ENCODE measurements around the gene PPIE. TPM values are rescaled to one million over a fixed set of nuclear protein-coding genes. Genes with fewer than 3 reads are reported as not detected.
"Not testable (repeated sequence)": the region's sequence is repeated elsewhere in the genome, so short reads cannot be mapped to it uniquely, and the experiment has no call there.

The PPIE gene
- total and polyA plus RNA-seq, 2 donors (not counting 1 experiment from before 2014, with no cell fraction given), result 68.6 to 78.3 TPM

DNA sequence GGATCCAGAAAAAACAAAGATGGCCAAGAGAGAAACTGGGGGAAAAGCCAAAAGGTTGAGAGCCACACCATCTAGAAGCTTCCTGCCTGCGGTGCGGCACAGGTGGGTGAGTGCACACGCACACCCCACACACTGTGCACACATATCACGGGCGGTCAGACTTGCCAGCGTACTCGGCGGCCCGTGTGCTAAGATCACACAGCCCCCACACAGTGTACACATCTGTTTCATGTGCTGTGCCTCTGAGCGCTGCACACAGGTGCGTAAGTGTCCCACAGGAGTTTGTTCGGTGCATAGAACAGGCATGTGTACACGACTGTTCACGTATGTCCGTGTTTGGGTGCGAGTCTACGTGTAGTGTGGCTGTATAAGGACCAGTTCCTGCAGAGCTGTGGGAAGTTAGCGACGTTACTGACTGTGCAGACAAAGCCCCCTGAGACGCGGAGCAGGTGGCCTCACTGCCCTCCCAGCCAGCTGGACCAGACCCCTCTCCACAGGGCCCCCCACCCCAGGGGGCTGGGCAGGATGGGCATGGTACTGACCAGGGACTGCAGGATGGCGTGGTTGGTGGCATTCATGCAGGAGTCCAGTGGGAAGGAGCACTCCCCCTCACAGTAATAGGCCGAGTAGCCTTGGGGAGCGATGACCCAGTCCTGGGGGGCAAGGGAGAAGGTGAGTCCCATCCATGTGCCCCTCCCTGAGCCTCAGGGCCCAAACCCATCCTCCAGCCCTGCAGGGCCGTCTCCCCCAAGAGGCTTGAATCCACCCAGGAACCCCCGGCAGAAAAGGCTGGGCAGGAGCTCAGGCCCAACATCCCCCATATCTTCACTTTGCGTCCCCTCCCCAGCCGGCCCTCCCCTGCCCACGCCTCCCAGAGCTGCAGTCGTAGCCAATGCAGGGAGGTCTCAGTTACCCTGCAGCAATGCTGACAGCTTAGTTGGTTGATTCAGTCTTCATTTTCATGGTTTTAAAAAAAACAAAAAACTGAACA, 24.2 kb downstream of the PPIE start:
- Histone ChIP-seq H4K20me1 (ENCODE audit: control insufficient read depth, insufficient read depth, low read length, poor library complexity, severe bottlenecking) (no peaks in the 10 kb centered on the region), H3K9me3 (ENCODE audit: control extremely low read depth in 1 of 3, control insufficient read depth in 2 of 3, insufficient read depth in 1 of 3, low read length in 2 of 3) (no peaks in the 10 kb centered on the region), H3K27ac (ENCODE audit: low read length in 2 of 2) (no peak overlapping the region), H3K79me2 (ENCODE audit: control insufficient read depth, insufficient read depth, low read length) (no peaks in the 10 kb centered on the region), H3K27me3 (replicated peaks in 1 of 4; ENCODE audit: control extremely low read depth in 1 of 4, control insufficient read depth in 3 of 4, insufficient read depth in 4 of 4, low read length in 3 of 4) (no peaks in the 10 kb centered on the region), H2AFZ (ENCODE audit: insufficient read depth, low read depth, low read length, poor library complexity, severe bottlenecking) (no peak overlapping the region), H3K9ac (ENCODE audit: low read length) (no peak overlapping the region), H3K36me3 (replicated peaks in 1 of 2; ENCODE audit: control extremely low read depth in 1 of 2, control insufficient read depth in 1 of 2, extremely low read depth in 1 of 2, insufficient read depth in 2 of 2, low read length in 1 of 2) (peaks cover 3 to 11% of the 10 kb centered on the region in 2 experiments), H3K4me1 (ENCODE audit: control insufficient read depth in 2 of 2, insufficient read depth in 2 of 2, low read length in 2 of 2) (no peaks in the 10 kb centered on the region), H3K4me3 (ENCODE audit: control extremely low read depth in 1 of 5, extremely low read depth in 1 of 5, insufficient read depth in 1 of 5, low read depth in 2 of 5, low read length in 4 of 5) (no peak overlapping the region), H3K4me2 (replicated peaks; ENCODE audit: low read depth, low read length, poor library complexity, severe bottlenecking) (no peak overlapping the region)
- intact Hi-C loops (cut with micrococcal nuclease), result no loop called here
- WGBS (ENCODE audit: insufficient coverage), result over 99% methylated on average over 19 of the region's 30 CpGs
- CTCF ChIA-PET, result interaction anchor here (0.7 kb wide), 1 partner anchor 423 kb away, joined by 3 read pairs; no protein-coding TSS in a partner anchor
- H3K27ac Mint-ChIP-seq, result no peak overlapping the region
- no peaks in the 10 kb centered on the region for H3K9me3 Mint-ChIP-seq (ENCODE audit: insufficient read depth)
- DNase-seq (no peak), ATAC-seq (ENCODE audit: low read depth) (no peak)
- POLR2A ChIA-PET, result no interaction called here
- H3K4me1 Mint-ChIP-seq, result no peaks in the 10 kb centered on the region
- no peaks in the 10 kb centered on the region for H3K27me3 Mint-ChIP-seq
- H3K4me3 Mint-ChIP-seq, result no peak overlapping the region
- TF ChIP-seq, protein P1, sequence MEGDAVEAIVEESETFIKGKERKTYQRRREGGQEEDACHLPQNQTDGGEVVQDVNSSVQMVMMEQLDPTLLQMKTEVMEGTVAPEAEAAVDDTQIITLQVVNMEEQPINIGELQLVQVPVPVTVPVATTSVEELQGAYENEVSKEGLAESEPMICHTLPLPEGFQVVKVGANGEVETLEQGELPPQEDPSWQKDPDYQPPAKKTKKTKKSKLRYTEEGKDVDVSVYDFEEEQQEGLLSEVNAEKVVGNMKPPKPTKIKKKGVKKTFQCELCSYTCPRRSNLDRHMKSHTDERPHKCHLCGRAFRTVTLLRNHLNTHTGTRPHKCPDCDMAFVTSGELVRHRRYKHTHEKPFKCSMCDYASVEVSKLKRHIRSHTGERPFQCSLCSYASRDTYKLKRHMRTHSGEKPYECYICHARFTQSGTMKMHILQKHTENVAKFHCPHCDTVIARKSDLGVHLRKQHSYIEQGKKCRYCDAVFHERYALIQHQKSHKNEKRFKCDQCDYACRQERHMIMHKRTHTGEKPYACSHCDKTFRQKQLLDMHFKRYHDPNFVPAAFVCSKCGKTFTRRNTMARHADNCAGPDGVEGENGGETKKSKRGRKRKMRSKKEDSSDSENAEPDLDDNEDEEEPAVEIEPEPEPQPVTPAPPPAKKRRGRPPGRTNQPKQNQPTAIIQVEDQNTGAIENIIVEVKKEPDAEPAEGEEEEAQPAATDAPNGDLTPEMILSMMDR (IDR thresholded peaks at IDR 0.05), result no peak
- TF ChIP-seq EZH2 (IDR thresholded peaks at IDR 0.05; ENCODE audit: borderline replicate concordance, insufficient read depth, low read depth, low read length, poor library complexity, severe bottlenecking), result no peak

DNA sequence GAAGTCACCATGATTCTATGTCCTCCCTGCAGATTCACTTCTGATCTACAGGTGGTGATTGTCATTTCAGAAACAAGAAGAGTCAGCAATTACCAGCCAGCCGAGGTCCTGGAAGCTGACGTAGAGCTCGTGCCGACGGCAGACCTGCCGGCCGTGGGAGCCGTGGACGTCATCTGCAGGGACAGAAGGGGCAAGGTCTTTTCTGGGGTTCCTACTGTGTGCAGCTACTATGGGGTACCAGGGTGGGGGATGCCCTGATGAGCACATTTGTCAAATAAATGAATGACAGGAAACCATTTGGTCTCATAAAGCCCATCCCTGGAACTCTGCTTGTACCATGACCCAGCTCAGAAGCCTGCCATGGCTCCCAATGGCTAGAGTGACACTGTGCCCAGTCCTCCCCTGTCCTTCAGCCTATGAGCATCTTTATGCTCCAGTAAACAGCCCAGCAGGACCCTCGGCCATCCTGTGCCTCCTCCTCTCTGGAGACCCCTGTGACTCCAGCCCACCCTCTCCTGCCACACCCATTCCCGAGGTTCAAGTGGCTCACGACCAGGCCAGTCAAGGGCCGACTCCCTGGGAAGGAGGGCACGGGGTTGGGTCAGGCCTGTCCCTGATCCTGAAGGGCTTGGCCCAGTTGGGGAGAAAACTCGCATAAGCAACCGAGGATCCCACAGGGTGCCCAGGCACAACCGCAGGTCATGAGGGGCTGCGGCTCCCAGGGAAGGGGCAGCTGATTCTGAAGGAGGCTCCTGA, 25.1 kb downstream of the PPIE start:
- H3K27me3 Mint-ChIP-seq; H3K9me3 ChIP-seq (ENCODE audit: control extremely low read depth in 1 of 3, control insufficient read depth in 2 of 3, insufficient read depth in 1 of 3, low read length in 2 of 3); H3K27ac Mint-ChIP-seq; intact Hi-C loops (cut with micrococcal nuclease); H3K36me3 ChIP-seq (replicated peaks in 1 of 2; ENCODE audit: control extremely low read depth in 1 of 2, control insufficient read depth in 1 of 2, extremely low read depth in 1 of 2, insufficient read depth in 2 of 2, low read length in 1 of 2); H3K27ac ChIP-seq (ENCODE audit: low read length in 2 of 2); H2AFZ ChIP-seq (ENCODE audit: insufficient read depth, low read depth, low read length, poor library complexity, severe bottlenecking); H3K27me3 ChIP-seq (replicated peaks in 1 of 4; ENCODE audit: control extremely low read depth in 1 of 4, control insufficient read depth in 3 of 4, insufficient read depth in 4 of 4, low read length in 3 of 4); POLR2A ChIA-PET; H3K9me3 Mint-ChIP-seq (ENCODE audit: insufficient read depth); H3K4me2 ChIP-seq (replicated peaks; ENCODE audit: low read depth, low read length, poor library complexity, severe bottlenecking); H4K20me1 ChIP-seq (ENCODE audit: control insufficient read depth, insufficient read depth, low read length, poor library complexity, severe bottlenecking); H3K9ac ChIP-seq (ENCODE audit: low read length); DNase-seq; H3K79me2 ChIP-seq (ENCODE audit: control insufficient read depth, insufficient read depth, low read length); H3K4me3 Mint-ChIP-seq; H3K4me1 ChIP-seq (ENCODE audit: control insufficient read depth in 2 of 2, insufficient read depth in 2 of 2, low read length in 2 of 2); ATAC-seq (ENCODE audit: low read depth); H3K4me3 ChIP-seq (ENCODE audit: control extremely low read depth in 1 of 5, extremely low read depth in 1 of 5, insufficient read depth in 1 of 5, low read depth in 2 of 5, low read length in 4 of 5); H3K4me1 Mint-ChIP-seq: not testable (repeated sequence)
- 98% methylated on average over 9 of the region's 18 CpGs for WGBS (ENCODE audit: insufficient coverage)
- CTCF ChIA-PET, result interaction anchor here (0.7 kb wide), 1 partner anchor 424 kb away, joined by 3 read pairs; no protein-coding TSS in a partner anchor

DNA sequence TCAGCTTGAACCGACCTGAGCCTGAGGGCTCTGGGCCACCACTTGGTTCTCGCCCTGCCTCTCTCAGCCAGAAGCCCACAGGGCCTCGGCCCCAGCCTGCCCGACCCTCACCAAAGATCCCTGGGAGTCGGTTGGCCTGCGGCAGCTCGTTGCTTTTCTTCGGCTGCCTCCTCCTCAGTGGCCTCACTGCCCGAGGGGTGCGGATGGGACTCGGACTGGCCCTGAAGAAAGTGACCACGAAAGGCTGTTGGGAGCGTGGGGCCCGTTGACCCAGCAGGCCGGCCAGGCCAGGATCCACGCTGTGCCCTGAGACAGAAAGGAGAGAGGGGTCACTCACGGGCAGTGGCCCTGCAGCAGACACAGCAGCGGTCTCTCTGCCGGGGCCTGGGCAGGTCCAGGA, 25.8 kb downstream of the PPIE start:
- CTCF ChIA-PET; H3K9me3 Mint-ChIP-seq (ENCODE audit: insufficient read depth); POLR2A ChIA-PET; H3K4me1 ChIP-seq (ENCODE audit: control insufficient read depth in 2 of 2, insufficient read depth in 2 of 2, low read length in 2 of 2); H4K20me1 ChIP-seq (ENCODE audit: control insufficient read depth, insufficient read depth, low read length, poor library complexity, severe bottlenecking); H3K36me3 ChIP-seq (replicated peaks in 1 of 2; ENCODE audit: control extremely low read depth in 1 of 2, control insufficient read depth in 1 of 2, extremely low read depth in 1 of 2, insufficient read depth in 2 of 2, low read length in 1 of 2); H3K4me3 ChIP-seq (ENCODE audit: control extremely low read depth in 1 of 5, extremely low read depth in 1 of 5, insufficient read depth in 1 of 5, low read depth in 2 of 5, low read length in 4 of 5); H3K27me3 ChIP-seq (replicated peaks in 1 of 4; ENCODE audit: control extremely low read depth in 1 of 4, control insufficient read depth in 3 of 4, insufficient read depth in 4 of 4, low read length in 3 of 4); H3K4me3 Mint-ChIP-seq; H3K27ac ChIP-seq (ENCODE audit: low read length in 2 of 2); H3K4me2 ChIP-seq (replicated peaks; ENCODE audit: low read depth, low read length, poor library complexity, severe bottlenecking); H3K27ac Mint-ChIP-seq; H3K9ac ChIP-seq (ENCODE audit: low read length); H2AFZ ChIP-seq (ENCODE audit: insufficient read depth, low read depth, low read length, poor library complexity, severe bottlenecking); H3K27me3 Mint-ChIP-seq; DNase-seq; ATAC-seq (ENCODE audit: low read depth); intact Hi-C loops (cut with micrococcal nuclease); H3K4me1 Mint-ChIP-seq; H3K79me2 ChIP-seq (ENCODE audit: control insufficient read depth, insufficient read depth, low read length); H3K9me3 ChIP-seq (ENCODE audit: control extremely low read depth in 1 of 3, control insufficient read depth in 2 of 3, insufficient read depth in 1 of 3, low read length in 2 of 3): not testable (repeated sequence)
- WGBS (ENCODE audit: insufficient coverage), result 100% methylated on average over 1 of the region's 19 CpGs

Data from B cell (primary cell).